ENCODE results near the gene SMIM1.

The SMIM1 gene

DNA sequence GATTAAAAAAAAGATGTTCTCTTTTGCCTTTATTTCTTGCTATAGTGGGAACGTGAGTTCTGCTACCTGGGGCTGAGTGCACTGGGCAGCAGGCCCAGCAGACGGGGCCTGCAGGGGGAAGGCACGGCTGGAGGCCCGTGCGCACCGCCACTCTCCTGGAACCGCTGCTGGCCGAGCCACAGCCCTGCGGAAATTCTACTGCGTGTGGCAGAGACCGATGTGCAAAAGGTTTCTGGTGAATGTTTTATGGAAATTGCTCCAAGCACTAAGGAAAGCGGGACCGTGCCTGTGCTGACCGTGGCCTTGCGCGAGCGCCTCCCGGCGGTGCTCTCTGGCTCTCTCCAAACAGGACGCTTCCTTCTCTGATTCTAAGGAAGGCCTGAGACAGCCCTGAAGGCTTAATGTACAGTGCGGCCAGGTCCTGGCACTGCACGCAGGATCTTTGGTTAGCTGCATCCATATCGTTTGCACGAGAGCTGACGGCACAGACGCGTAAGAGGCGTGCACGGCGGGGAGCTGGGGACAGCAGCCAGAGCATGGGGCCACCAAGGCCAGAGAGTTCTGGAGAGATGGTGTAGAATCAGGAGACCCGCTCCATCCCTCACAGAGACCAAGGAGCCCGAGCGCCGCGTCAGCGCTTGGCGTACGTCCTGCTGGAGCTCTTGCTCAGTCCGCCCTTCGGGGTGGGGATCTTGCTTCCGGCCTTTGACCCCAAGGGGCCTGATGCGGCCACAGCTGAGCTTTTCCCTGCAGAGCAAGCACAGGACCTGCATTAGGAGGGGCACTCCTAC, 42.4 kb downstream of the SMIM1 start:
- in situ Hi-C loops (cut with HindIII; ENCODE audit: low sequenced_read_pairs) = no loop called here
- no peak overlapping the region for H3K4me3 ChIP-seq (ENCODE audit: low read depth, low read length)
- TF ChIP-seq, protein P1, sequence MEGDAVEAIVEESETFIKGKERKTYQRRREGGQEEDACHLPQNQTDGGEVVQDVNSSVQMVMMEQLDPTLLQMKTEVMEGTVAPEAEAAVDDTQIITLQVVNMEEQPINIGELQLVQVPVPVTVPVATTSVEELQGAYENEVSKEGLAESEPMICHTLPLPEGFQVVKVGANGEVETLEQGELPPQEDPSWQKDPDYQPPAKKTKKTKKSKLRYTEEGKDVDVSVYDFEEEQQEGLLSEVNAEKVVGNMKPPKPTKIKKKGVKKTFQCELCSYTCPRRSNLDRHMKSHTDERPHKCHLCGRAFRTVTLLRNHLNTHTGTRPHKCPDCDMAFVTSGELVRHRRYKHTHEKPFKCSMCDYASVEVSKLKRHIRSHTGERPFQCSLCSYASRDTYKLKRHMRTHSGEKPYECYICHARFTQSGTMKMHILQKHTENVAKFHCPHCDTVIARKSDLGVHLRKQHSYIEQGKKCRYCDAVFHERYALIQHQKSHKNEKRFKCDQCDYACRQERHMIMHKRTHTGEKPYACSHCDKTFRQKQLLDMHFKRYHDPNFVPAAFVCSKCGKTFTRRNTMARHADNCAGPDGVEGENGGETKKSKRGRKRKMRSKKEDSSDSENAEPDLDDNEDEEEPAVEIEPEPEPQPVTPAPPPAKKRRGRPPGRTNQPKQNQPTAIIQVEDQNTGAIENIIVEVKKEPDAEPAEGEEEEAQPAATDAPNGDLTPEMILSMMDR (IDR thresholded peaks at IDR 0.05; ENCODE audit: low read depth, low read length, missing control alignments) = no peak
- DNase-seq (ENCODE audit: low read depth) = no peak

DNA sequence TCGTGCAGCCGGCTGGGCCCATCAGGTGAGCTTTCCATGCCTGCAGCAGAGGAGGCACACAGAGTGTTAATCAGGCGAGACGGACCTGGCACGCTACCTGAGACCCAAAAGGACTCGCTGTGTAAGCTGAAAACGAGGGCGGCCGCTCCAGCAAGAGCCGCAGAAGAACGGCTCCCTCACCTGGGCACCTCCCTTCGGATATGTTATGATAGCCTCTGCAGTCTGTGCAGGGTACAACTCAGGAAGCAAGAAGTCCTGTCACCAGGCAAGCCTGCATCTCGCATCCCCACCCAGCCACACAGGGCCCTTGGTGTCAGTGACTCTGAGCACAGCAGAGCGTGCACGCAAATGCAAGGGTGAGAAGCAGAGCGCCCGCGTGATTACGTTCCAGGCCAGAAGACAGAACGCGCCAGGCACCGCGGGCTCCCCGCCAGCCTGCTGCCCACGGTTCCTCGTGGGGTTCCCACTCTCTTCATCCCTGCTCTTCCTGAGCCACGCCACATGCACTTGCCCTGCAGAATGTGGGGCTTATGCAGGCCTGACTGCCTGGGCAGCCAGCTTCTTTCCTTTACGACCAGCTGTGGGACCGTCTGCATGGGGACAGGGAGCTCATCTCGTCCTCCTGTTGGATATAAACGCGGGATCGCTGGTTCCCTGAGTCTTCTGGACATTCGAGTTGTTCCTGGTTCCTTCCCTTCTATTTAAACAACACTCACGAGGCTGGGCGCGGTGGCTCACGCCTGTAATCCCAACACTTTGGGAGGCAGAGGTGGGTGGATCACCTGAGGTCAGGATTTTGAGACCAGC, 44.0 kb downstream of the SMIM1 start:
- TF ChIP-seq, protein P1 (IDR thresholded peaks at IDR 0.05; ENCODE audit: low read depth, low read length, missing control alignments) = no peak
- H3K4me3 ChIP-seq (ENCODE audit: low read depth, low read length) = no peak overlapping the region
- no peak for DNase-seq (ENCODE audit: low read depth)
- in situ Hi-C loops (cut with HindIII; ENCODE audit: low sequenced_read_pairs) = no loop called here

DNA sequence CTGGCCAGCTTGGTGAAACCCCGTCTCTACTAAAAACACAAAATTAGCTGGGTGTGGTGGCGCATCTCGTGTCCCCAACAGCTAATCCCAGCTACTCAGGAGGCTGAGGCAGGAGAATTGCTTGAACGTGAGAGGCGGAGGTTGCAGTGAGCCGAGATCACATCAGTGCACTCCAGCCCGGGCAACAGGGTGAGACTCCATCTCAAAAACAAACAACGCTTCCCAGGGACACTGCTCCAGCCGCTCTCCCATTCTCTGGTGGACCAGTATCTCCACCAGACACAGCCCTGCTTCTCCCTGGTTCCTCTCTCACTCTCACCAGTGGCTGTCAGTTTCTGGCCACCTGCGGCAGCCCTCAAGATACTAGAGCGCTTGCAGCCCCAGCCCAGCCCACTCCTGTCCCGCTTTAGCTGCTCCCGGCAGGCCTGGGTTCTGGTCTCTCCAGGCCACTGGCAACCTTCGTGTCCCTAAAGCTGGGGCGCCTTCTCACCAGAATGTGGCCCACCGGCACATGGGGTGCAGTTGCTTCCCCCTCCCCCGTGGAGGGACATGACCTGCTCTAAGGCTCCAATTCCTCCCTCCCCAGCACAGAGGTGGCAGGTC, 44.7 kb downstream of the SMIM1 start:
- TF ChIP-seq, protein P1 (IDR thresholded peaks at IDR 0.05; ENCODE audit: low read depth, low read length, missing control alignments) = no peak
- DNase-seq (ENCODE audit: low read depth) = no peak
- in situ Hi-C loops (cut with HindIII; ENCODE audit: low sequenced_read_pairs) = no loop called here
- H3K4me3 ChIP-seq (ENCODE audit: low read depth, low read length) = no peak overlapping the region

DNA sequence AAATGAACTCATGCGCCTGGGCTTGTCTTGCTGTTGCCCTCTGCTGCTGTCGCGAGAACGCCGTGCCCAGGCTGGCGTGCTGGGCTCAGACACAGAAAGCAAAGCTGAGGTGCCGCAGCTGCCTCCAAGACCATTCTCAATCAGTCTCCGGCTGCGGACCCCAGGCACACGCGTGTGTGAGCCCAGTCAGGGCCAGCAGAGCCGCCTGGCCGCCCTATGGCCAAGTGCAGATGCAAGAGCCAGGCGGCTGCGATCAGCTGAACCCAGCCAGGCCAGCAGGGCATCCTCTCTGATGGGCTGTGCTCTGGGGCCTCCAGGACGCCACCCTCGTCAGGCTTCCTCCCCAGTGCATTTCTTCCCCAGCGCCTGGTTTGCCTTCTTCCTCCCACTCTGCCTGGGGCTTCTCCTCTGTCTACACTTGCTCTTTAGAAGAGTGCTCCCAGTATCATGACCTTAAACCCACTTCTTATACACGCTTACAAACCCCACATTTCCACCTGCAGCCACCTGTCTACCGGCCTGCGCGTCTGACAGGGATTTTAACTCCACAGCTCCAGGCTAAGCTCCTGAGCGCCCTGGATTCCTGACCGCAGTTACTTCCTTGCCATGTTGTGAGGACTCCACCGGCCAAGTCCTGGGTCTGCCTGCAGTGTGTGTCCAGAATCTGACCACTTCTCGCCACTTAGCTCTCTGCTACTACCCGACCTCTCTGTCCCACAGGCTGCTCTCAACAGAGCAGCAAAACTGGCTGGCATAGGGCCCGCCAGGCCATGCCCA, 45.5 kb downstream of the SMIM1 start:
- no peak overlapping the region for H3K4me3 ChIP-seq (ENCODE audit: low read depth, low read length)
- TF ChIP-seq, protein P1 (IDR thresholded peaks at IDR 0.05; ENCODE audit: low read depth, low read length, missing control alignments) = no peak
- in situ Hi-C loops (cut with HindIII; ENCODE audit: low sequenced_read_pairs) = no loop called here

DNA sequence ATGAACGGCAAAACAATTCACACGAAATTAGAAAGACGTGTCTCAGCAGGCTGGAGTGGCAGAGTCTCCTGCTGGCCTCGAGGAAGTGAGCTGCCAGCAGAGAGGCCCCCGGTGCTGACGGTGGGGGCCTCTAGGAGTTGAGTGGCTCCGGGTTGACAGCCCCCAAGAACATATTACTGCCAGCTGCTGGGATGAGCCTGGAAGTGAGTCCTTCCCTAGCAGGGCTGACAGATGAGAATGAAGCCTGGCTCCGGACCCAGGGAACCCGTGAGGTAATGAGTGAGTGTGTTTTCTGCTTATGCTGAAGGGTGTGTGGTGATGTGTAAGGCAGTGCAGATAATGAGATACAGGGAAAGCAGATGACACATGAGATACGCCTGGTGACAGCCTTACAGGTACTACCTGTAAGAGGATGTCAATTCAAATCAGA, 47.2 kb downstream of the SMIM1 start:
- DNase-seq (ENCODE audit: low read depth) = no peak
- in situ Hi-C loops (cut with HindIII; ENCODE audit: low sequenced_read_pairs) = no loop called here
- no peak overlapping the region for H3K4me3 ChIP-seq (ENCODE audit: low read depth, low read length)
- TF ChIP-seq, protein P1 (IDR thresholded peaks at IDR 0.05; ENCODE audit: low read depth, low read length, missing control alignments) = no peak

More for the DNA sequence above, 45.5 kb downstream of the SMIM1 start:
- DNase-seq (ENCODE audit: low read depth) = no peak

DNA sequence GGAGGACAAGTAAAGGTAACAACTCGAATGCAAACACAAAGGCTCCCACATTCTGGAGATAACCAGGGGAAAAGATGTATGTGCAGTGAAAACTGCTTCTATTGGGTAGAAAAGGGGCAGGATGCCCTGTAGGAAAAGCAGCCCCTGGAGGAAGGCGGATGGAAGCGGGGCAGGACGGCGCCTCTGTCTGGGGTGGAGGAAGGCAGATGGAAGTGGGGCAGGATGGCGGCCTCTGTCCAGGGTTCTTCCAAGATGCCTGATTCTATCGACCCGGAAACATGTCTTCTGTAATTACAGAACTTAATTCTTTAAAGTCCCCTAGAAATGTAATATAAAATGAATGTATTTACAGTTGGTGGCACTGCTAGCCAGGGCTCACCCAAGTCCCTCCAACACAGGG, 47.8 kb downstream of the SMIM1 start:
- TF ChIP-seq, protein P1 (IDR thresholded peaks at IDR 0.05; ENCODE audit: low read depth, low read length, missing control alignments) = no peak
- no peak for DNase-seq (ENCODE audit: low read depth)
- H3K4me3 ChIP-seq (ENCODE audit: low read depth, low read length) = no peak overlapping the region
- in situ Hi-C loops (cut with HindIII; ENCODE audit: low sequenced_read_pairs) = no loop called here
